Measurements from ENCODE around the gene RPS27. TPM values are rescaled to one million over a fixed set of nuclear protein-coding genes. Genes with fewer than 3 reads are reported as not detected.

The RPS27 gene
- polyA plus RNA-seq, result 2,047 and 2,235 TPM in 2 replicates
- 429 and 566 TPM in 2 replicates for polyA minus RNA-seq

DNA sequence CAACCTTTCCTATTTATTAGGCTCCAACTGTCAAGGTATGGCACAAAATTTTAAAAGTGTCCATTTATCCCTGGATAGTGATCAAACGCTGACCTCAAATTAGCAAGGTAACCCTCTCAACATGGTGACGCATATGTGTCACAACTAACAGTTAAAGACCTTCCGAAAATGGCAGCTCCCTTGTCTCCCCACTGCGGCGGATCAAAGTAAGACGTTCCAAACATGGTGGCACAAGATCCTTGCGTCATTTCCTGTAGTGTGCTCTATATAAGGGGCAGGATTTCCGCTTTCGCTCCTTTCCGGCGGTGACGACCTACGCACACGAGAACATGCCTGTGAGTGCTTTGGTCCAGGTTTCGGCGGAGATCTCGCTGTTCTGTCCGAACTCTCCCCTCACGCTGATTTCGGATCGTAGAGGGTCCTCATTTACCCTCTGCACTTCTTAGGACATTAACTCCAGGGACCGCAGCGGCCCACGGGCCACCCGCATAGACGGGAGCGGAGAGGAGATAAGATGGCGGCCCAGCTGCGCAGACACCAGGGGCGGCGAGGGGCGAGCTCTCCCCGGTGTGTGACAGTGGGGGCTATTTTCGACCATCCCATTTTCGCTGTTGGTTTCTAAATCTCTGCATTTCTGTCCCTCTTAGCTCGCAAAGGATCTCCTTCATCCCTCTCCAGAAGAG is at the start of gene RPS27:
Gene RPS27 (plus strand): TSS at position 295 of the 683 bp plus-strand sequence. CDS start 35 bp downstream, at position 330.
- Histone ChIP-seq H4K20me1 (ENCODE audit: insufficient read depth) (no peaks in the 10 kb centered on the region), H3F3A (ENCODE audit: insufficient read depth, low read length, poor library complexity, severe bottlenecking) (no peaks in the 10 kb centered on the region), H3K27me3 (ENCODE audit: insufficient read depth, low read depth, low read length) (no peaks in the 10 kb centered on the region), H2AFZ (ENCODE audit: low read depth, low read length) (peak within 1 kb of the TSS; percentile 49), H3K27ac (ENCODE audit: low read length) (peak within 1 kb of the TSS; percentile 88), H3K36me3 (ENCODE audit: insufficient read depth, low read length) (peaks cover 6% of the 10 kb centered on the region), H3K4me3 (ENCODE audit: low read length) (peak within 1 kb of the TSS; percentile 71), H3K9me3 (ENCODE audit: low read length) (no peaks in the 10 kb centered on the region), H3K9me2 (ENCODE audit: insufficient read depth, low read length) (no peaks in the 10 kb centered on the region), H3K9ac (ENCODE audit: low read length) (peak within 1 kb of the TSS; percentile 90), H3K4me2 (ENCODE audit: low read length) (peak within 1 kb of the TSS; percentile 99), H3K79me2 (replicated peaks; ENCODE audit: insufficient read depth, low read length) (peaks cover 15% of the 10 kb centered on the region)
- TF ChIP-seq RAD21 (conservative IDR thresholded peaks at IDR 0.05), result peak; percentile 36
- TF ChIP-seq MXI1 (conservative IDR thresholded peaks at IDR 0.05; ENCODE audit: poor library complexity, severe bottlenecking), result peak; percentile 96
- TF ChIP-seq, protein P1, sequence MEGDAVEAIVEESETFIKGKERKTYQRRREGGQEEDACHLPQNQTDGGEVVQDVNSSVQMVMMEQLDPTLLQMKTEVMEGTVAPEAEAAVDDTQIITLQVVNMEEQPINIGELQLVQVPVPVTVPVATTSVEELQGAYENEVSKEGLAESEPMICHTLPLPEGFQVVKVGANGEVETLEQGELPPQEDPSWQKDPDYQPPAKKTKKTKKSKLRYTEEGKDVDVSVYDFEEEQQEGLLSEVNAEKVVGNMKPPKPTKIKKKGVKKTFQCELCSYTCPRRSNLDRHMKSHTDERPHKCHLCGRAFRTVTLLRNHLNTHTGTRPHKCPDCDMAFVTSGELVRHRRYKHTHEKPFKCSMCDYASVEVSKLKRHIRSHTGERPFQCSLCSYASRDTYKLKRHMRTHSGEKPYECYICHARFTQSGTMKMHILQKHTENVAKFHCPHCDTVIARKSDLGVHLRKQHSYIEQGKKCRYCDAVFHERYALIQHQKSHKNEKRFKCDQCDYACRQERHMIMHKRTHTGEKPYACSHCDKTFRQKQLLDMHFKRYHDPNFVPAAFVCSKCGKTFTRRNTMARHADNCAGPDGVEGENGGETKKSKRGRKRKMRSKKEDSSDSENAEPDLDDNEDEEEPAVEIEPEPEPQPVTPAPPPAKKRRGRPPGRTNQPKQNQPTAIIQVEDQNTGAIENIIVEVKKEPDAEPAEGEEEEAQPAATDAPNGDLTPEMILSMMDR (IDR thresholded peaks at IDR 0.05; ENCODE audit: poor library complexity, severe bottlenecking), result peak; percentile 45
- TF ChIP-seq POLR2AphosphoS5 (IDR thresholded peaks at IDR 0.05), result peak; percentile 100
- TF ChIP-seq, protein P2, sequence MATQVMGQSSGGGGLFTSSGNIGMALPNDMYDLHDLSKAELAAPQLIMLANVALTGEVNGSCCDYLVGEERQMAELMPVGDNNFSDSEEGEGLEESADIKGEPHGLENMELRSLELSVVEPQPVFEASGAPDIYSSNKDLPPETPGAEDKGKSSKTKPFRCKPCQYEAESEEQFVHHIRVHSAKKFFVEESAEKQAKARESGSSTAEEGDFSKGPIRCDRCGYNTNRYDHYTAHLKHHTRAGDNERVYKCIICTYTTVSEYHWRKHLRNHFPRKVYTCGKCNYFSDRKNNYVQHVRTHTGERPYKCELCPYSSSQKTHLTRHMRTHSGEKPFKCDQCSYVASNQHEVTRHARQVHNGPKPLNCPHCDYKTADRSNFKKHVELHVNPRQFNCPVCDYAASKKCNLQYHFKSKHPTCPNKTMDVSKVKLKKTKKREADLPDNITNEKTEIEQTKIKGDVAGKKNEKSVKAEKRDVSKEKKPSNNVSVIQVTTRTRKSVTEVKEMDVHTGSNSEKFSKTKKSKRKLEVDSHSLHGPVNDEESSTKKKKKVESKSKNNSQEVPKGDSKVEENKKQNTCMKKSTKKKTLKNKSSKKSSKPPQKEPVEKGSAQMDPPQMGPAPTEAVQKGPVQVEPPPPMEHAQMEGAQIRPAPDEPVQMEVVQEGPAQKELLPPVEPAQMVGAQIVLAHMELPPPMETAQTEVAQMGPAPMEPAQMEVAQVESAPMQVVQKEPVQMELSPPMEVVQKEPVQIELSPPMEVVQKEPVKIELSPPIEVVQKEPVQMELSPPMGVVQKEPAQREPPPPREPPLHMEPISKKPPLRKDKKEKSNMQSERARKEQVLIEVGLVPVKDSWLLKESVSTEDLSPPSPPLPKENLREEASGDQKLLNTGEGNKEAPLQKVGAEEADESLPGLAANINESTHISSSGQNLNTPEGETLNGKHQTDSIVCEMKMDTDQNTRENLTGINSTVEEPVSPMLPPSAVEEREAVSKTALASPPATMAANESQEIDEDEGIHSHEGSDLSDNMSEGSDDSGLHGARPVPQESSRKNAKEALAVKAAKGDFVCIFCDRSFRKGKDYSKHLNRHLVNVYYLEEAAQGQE (IDR thresholded peaks at IDR 0.05; ENCODE audit: borderline replicate concordance), result peak; percentile 96
- peak; percentile 49 for TF ChIP-seq SMC3 (conservative IDR thresholded peaks at IDR 0.05; ENCODE audit: poor library complexity)
- TF ChIP-seq EP300 (conservative IDR thresholded peaks at IDR 0.05; ENCODE audit: poor library complexity, severe bottlenecking), result peak; percentile 85
- no peak for TF ChIP-seq EZH2 (IDR thresholded peaks at IDR 0.05; ENCODE audit: borderline replicate concordance, insufficient read depth, low read length, poor library complexity, severe bottlenecking)
- TF ChIP-seq TAF1 (IDR thresholded peaks at IDR 0.05; ENCODE audit: low read depth), result peak; percentile 92

DNA sequence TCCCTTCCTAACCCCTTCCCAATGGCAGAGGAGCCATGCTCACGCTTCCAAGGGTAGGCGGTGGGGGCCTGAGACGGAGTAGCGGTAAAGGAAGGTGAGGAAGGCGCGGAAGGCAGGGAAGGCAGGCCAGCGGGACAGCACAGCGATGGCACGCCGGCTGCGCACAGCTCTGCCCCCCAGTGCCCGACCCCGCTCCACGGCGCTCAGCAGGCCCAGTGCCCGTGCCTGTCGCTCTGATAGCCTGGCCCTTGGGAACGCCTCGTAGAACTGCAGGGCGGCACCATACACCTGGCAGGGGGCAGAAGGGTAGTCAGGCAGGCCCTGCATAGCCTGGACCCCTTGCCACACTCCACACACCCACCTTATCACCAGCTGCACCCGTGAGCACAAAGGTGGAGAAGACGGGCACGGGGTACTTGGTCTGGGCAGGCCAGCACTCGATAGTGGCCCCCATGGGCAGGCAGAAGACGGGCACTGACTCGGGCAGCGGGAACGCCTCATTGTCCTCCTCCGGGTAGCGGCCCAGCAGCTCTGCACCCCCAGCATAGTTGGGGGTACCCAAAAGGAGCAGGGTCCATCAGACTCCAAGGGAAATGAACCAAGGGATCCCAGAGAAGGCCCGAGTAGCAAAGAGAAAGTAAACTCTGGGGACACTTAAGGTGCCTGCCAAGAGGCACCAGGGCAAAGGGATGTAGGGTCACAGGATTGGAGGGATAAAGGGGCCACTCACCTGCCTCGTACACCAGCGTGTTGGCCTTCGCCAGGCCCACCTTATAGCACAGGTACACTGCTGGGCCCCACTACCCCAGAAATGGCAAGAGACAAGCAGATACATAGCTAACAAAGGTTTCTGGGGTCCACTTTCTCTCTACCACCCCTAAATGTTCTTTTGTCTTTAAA is 48.5 kb upstream of the RPS27 start:
- H3K79me2 ChIP-seq (replicated peaks; ENCODE audit: insufficient read depth, low read length), result peaks cover 4% of the 10 kb centered on the region
- H3K4me2 ChIP-seq (ENCODE audit: low read length), result no peak overlapping the region
- H3K9me2 ChIP-seq (ENCODE audit: insufficient read depth, low read length), result no peaks in the 10 kb centered on the region
- H3K27ac ChIP-seq (ENCODE audit: low read length), result no peak overlapping the region
- H3K9me3 ChIP-seq (ENCODE audit: low read length), result no peaks in the 10 kb centered on the region
- no peaks in the 10 kb centered on the region for H4K20me1 ChIP-seq (ENCODE audit: insufficient read depth)
- no peak overlapping the region for H2AFZ ChIP-seq (ENCODE audit: low read depth, low read length)
- H3K27me3 ChIP-seq (ENCODE audit: insufficient read depth, low read depth, low read length), result no peaks in the 10 kb centered on the region
- TF ChIP-seq, protein P1 (IDR thresholded peaks at IDR 0.05; ENCODE audit: poor library complexity, severe bottlenecking), result no peak
- TF ChIP-seq, protein P2 (IDR thresholded peaks at IDR 0.05; ENCODE audit: borderline replicate concordance), result no peak
- TF ChIP-seq RAD21 (conservative IDR thresholded peaks at IDR 0.05) (no peak), TAF1 (IDR thresholded peaks at IDR 0.05; ENCODE audit: low read depth) (no peak), EP300 (conservative IDR thresholded peaks at IDR 0.05; ENCODE audit: poor library complexity, severe bottlenecking) (no peak), EZH2 (IDR thresholded peaks at IDR 0.05; ENCODE audit: borderline replicate concordance, insufficient read depth, low read length, poor library complexity, severe bottlenecking) (no peak), MXI1 (conservative IDR thresholded peaks at IDR 0.05; ENCODE audit: poor library complexity, severe bottlenecking) (no peak), SMC3 (conservative IDR thresholded peaks at IDR 0.05; ENCODE audit: poor library complexity) (no peak), POLR2AphosphoS5 (IDR thresholded peaks at IDR 0.05) (no peak)
- H3K36me3 ChIP-seq (ENCODE audit: insufficient read depth, low read length), result no peaks in the 10 kb centered on the region
- no peak overlapping the region for H3K9ac ChIP-seq (ENCODE audit: low read length)
- no peak overlapping the region for H3K4me3 ChIP-seq (ENCODE audit: low read length)
- H3F3A ChIP-seq (ENCODE audit: insufficient read depth, low read length, poor library complexity, severe bottlenecking), result no peaks in the 10 kb centered on the region

Measured in neural cell (in vitro differentiated cells).